HEK293 (cell line): ENCODE results near the gene RFESD.

Experiments used
- CTCF ChIP-seq: fragments of 450-650 bp; formaldehyde crosslinking; IDR thresholded peaks from 2 replicates; pipeline ENCODE4 v1.5.1; 2016; ENCODE audit warnings: missing biosample characterization, missing genetic modification characterization
- REPIN1 ChIP-seq: fragments of 450-650 bp; formaldehyde crosslinking; IDR thresholded peaks from 2 replicates; pipeline ENCODE4 v1.5.1; 2017; ENCODE audit warnings: missing biosample characterization, missing genetic modification characterization, low read depth
- SP2 ChIP-seq: fragments of 450-650 bp; formaldehyde crosslinking; IDR thresholded peaks from 2 replicates; pipeline ENCODE4 v1.5.1; 2016; ENCODE audit warnings: missing biosample characterization, missing genetic modification characterization
- YY1 ChIP-seq: fragments of 450-650 bp; formaldehyde crosslinking; IDR thresholded peaks from 2 replicates; pipeline ENCODE4 v1.5.1; 2018; ENCODE audit warnings: missing biosample characterization, missing genetic modification characterization
- YY2 ChIP-seq: fragments of 450-650 bp; formaldehyde crosslinking; IDR thresholded peaks from 2 replicates; pipeline ENCODE4 v1.5.1; 2016; ENCODE audit warnings: missing biosample characterization, missing genetic modification characterization
- ZBTB20 ChIP-seq: fragments of 450-650 bp; formaldehyde crosslinking; IDR thresholded peaks from 2 replicates; pipeline ENCODE4 v1.5.1; 2016; ENCODE audit warnings: missing biosample characterization, missing genetic modification characterization
- ZNF146 ChIP-seq: fragments of 450-650 bp; formaldehyde crosslinking; IDR thresholded peaks from 2 replicates; pipeline ENCODE4 v1.5.1; 2016; ENCODE audit warnings: missing biosample characterization, missing genetic modification characterization
- ZNF239 ChIP-seq: fragments of 450-650 bp; formaldehyde crosslinking; IDR thresholded peaks from 2 replicates; pipeline ENCODE4 v1.5.1; 2016; ENCODE audit warnings: missing biosample characterization, missing genetic modification characterization
- ZNF362 ChIP-seq: fragments of 450-650 bp; formaldehyde crosslinking; IDR thresholded peaks from 2 replicates; pipeline ENCODE4 v1.5.1; 2016; ENCODE audit warnings: missing biosample characterization, missing genetic modification characterization
- ZNF747 ChIP-seq: fragments of 450-650 bp; formaldehyde crosslinking; IDR thresholded peaks from 2 replicates; pipeline ENCODE4 v1.5.1; 2016; ENCODE audit warnings: missing biosample characterization, missing genetic modification characterization
- ZNF830 ChIP-seq: fragments of 450-650 bp; IDR thresholded peaks from 2 replicates; pipeline ENCODE4 v1.5.0; 2018; ENCODE audit warnings: missing biosample characterization, missing genetic modification characterization, low read depth, mild to moderate bottlenecking, moderate library complexity
- TF ChIP-seq, protein P1 (sequence below): fragments of 450-650 bp; formaldehyde crosslinking; IDR thresholded peaks from 2 replicates; pipeline ENCODE4 v1.5.1; 2016; ENCODE audit warnings: missing biosample characterization, missing genetic modification characterization
- TF ChIP-seq, protein P2 (sequence below): fragments of 450-650 bp; IDR thresholded peaks from 2 replicates; pipeline ENCODE4 v1.5.1; 2018; ENCODE audit warnings: missing biosample characterization, missing genetic modification characterization

GRCh38 chr5:95667061-95667618, 20.6 kb downstream of the RFESD start:
- TF ChIP-seq ZNF830 = no peak
- TF ChIP-seq CTCF (tag by site-specific recombination) = no peak
- no peak for TF ChIP-seq SP2 (tag by site-specific recombination)
- no peak for TF ChIP-seq ZNF362 (tag by site-specific recombination)
- no peak for TF ChIP-seq YY1 (tag by site-specific recombination)
- TF ChIP-seq, protein P1, sequence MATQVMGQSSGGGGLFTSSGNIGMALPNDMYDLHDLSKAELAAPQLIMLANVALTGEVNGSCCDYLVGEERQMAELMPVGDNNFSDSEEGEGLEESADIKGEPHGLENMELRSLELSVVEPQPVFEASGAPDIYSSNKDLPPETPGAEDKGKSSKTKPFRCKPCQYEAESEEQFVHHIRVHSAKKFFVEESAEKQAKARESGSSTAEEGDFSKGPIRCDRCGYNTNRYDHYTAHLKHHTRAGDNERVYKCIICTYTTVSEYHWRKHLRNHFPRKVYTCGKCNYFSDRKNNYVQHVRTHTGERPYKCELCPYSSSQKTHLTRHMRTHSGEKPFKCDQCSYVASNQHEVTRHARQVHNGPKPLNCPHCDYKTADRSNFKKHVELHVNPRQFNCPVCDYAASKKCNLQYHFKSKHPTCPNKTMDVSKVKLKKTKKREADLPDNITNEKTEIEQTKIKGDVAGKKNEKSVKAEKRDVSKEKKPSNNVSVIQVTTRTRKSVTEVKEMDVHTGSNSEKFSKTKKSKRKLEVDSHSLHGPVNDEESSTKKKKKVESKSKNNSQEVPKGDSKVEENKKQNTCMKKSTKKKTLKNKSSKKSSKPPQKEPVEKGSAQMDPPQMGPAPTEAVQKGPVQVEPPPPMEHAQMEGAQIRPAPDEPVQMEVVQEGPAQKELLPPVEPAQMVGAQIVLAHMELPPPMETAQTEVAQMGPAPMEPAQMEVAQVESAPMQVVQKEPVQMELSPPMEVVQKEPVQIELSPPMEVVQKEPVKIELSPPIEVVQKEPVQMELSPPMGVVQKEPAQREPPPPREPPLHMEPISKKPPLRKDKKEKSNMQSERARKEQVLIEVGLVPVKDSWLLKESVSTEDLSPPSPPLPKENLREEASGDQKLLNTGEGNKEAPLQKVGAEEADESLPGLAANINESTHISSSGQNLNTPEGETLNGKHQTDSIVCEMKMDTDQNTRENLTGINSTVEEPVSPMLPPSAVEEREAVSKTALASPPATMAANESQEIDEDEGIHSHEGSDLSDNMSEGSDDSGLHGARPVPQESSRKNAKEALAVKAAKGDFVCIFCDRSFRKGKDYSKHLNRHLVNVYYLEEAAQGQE (tag by site-specific recombination) = no peak
- no peak for TF ChIP-seq REPIN1 (tag by site-specific recombination)
- no peak for TF ChIP-seq ZNF146 (tag by site-specific recombination)
- no peak for TF ChIP-seq ZNF747 (tag by site-specific recombination)
- TF ChIP-seq YY2 = no peak
- no peak for TF ChIP-seq ZNF239 (tag by site-specific recombination)
- TF ChIP-seq ZBTB20 = no peak
- TF ChIP-seq, protein P2, sequence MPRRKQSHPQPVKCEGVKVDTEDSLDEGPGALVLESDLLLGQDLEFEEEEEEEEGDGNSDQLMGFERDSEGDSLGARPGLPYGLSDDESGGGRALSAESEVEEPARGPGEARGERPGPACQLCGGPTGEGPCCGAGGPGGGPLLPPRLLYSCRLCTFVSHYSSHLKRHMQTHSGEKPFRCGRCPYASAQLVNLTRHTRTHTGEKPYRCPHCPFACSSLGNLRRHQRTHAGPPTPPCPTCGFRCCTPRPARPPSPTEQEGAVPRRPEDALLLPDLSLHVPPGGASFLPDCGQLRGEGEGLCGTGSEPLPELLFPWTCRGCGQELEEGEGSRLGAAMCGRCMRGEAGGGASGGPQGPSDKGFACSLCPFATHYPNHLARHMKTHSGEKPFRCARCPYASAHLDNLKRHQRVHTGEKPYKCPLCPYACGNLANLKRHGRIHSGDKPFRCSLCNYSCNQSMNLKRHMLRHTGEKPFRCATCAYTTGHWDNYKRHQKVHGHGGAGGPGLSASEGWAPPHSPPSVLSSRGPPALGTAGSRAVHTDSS (tag by site-specific recombination) = no peak
